Measurements from ENCODE around the gene GRIN1. TPM values are rescaled to one million over a fixed set of nuclear protein-coding genes. Genes with fewer than 3 reads are reported as not detected.
A peak's percentile ranks its signal among the peaks of the same experiment; 100 is the strongest.

Gene GRIN1
- polyA plus RNA-seq, 2 of the 4 experiments (the other 2 are of a cell fraction), result 0.13 to 0.45 TPM

GRCh38 chr9:137146527-137146918, 7.6 kb downstream of the GRIN1 start:
- ATAC-seq (peak; percentile 38 to 52; a peak in 3 of 6 replicates), DNase-seq (ENCODE audit: low read depth in 1 of 2, low spot score in 1 of 2) (no peak), FAIRE-seq (no peak)
- no peak overlapping the region for H3K4me2 ChIP-seq
- TF ChIP-seq REST (IDR thresholded peaks at IDR 0.05), result peak; percentile 57
- no peak for TF ChIP-seq MAFK (IDR thresholded peaks at IDR 0.05; ENCODE audit: partially characterized antibody)
- ChIA-PET POLR2A (interaction anchor here (1.5 kb wide), 1 partner anchor 17 kb away, joined by 4 read pairs; no protein-coding TSS in a partner anchor), CTCF (interaction anchor here (0.7 to 1.4 kb wide), 3 partner anchors 16 to 82 kb away, joined by 3 to 5 read pairs (median 3); no protein-coding TSS in a partner anchor)
- no peak overlapping the region for H3K27ac ChIP-seq
- peaks cover 17% of the 10 kb centered on the region; the same call in 1 of the 3 replicates for H3K4me1 ChIP-seq
- 21% methylated on average over 4 of the region's 9 CpGs for WGBS (ENCODE audit: missing lambda C conversion rate)
- H3K9me3 ChIP-seq, result no peaks in the 10 kb centered on the region
- no peak overlapping the region for H3K4me3 ChIP-seq

GRCh38 chr9:137147091-137147792, 8.3 kb downstream of the GRIN1 start:
- TF ChIP-seq REST (IDR thresholded peaks at IDR 0.05) (no peak), KDM1A (IDR thresholded peaks at IDR 0.05; ENCODE audit: low read depth) (no peak), CHD4 (IDR thresholded peaks at IDR 0.05; ENCODE audit: borderline replicate concordance) (no peak), NPAS2 (CRISPR knock-in tag; IDR thresholded peaks at IDR 0.05; ENCODE audit: borderline replicate concordance) (no peak), NR3C1 (IDR thresholded peaks at IDR 0.05) (no peak), HEYL (CRISPR knock-in tag; IDR thresholded peaks at IDR 0.05) (no peak), ZNF302 (CRISPR knock-in tag; IDR thresholded peaks at IDR 0.05) (no peak), ZFP36 (IDR thresholded peaks at IDR 0.05; ENCODE audit: borderline replicate concordance, partially characterized antibody) (no peak), RARB (CRISPR knock-in tag; IDR thresholded peaks at IDR 0.05) (no peak), POLR2A (IDR thresholded peaks at IDR 0.05; ENCODE audit: low read length) (no peak), FOXS1 (CRISPR knock-in tag; IDR thresholded peaks at IDR 0.05) (no peak), KDM5A (IDR thresholded peaks at IDR 0.05) (no peak), ZSCAN20 (CRISPR knock-in tag; IDR thresholded peaks at IDR 0.05) (no peak), HOXB13 (CRISPR knock-in tag; IDR thresholded peaks at IDR 0.05; ENCODE audit: low read depth) (no peak), POLR2AphosphoS2 (conservative IDR thresholded peaks at IDR 0.05; ENCODE audit: low read length) (no peak), CBX2 (IDR thresholded peaks at IDR 0.05; ENCODE audit: borderline replicate concordance, low read depth) (no peak), EHMT2 (IDR thresholded peaks at IDR 0.05; ENCODE audit: low read depth) (no peak), ESRRA (IDR thresholded peaks at IDR 0.05; ENCODE audit: borderline replicate concordance, low read length) (no peak)
- TF ChIP-seq, protein P1, sequence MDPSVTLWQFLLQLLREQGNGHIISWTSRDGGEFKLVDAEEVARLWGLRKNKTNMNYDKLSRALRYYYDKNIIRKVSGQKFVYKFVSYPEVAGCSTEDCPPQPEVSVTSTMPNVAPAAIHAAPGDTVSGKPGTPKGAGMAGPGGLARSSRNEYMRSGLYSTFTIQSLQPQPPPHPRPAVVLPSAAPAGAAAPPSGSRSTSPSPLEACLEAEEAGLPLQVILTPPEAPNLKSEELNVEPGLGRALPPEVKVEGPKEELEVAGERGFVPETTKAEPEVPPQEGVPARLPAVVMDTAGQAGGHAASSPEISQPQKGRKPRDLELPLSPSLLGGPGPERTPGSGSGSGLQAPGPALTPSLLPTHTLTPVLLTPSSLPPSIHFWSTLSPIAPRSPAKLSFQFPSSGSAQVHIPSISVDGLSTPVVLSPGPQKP (IDR thresholded peaks at IDR 0.05; ENCODE audit: low read depth, low read length), result no peak
- TF ChIP-seq, protein P2, sequence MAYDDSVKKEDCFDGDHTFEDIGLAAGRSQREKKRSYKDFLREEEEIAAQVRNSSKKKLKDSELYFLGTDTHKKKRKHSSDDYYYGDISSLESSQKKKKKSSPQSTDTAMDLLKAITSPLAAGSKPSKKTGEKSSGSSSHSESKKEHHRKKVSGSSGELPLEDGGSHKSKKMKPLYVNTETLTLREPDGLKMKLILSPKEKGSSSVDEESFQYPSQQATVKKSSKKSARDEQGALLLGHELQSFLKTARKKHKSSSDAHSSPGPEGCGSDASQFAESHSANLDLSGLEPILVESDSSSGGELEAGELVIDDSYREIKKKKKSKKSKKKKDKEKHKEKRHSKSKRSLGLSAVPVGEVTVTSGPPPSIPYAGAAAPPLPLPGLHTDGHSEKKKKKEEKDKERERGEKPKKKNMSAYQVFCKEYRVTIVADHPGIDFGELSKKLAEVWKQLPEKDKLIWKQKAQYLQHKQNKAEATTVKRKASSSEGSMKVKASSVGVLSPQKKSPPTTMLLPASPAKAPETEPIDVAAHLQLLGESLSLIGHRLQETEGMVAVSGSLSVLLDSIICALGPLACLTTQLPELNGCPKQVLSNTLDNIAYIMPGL (CRISPR knock-in tag; IDR thresholded peaks at IDR 0.05; ENCODE audit: borderline replicate concordance), result no peak
- POLR2A ChIA-PET, result no interaction called here
- FAIRE-seq (no peak), ATAC-seq (no peak), DNase-seq (ENCODE audit: low read depth in 1 of 2, low spot score in 1 of 2) (no peak)
- H3K27ac ChIP-seq, result no peak overlapping the region
- H3K4me1 ChIP-seq, result peaks cover 23% of the 10 kb centered on the region; the same call in 1 of the 3 replicates
- H3K4me2 ChIP-seq, result no peak overlapping the region
- WGBS (ENCODE audit: missing lambda C conversion rate), result 84% methylated on average over 20 of the region's 26 CpGs
- CTCF ChIA-PET, result interaction anchor here (1.4 kb wide), 1 partner anchor 29 kb away, joined by 5 read pairs; no protein-coding TSS in a partner anchor
- no peaks in the 10 kb centered on the region for H3K9me3 ChIP-seq
- H3K4me3 ChIP-seq, result no peak overlapping the region
